HepG2 (cell line): ENCODE results near the gene UBE2G2. TPM values are rescaled to one million over a fixed set of nuclear protein-coding genes. Genes with fewer than 3 reads are reported as not detected.

Source experiments
- ATAC-seq: fragments of 200-7000 bp; cut with Tn5 transposase; 3 replicates; pipeline ENCODE4 v1.9.1; 2020; ENCODE audit warnings: mild to moderate bottlenecking, moderate library complexity
- BruUV-seq: library from RNA; stranded (reverse); fragments of 400-500 nt; replicated peaks from 2 replicates; lab custom pipeline; 2021; lab: Mats Ljungman, UMichigan
- CTCF ChIA-PET: fragments of 300-600 bp; formaldehyde crosslinking; extraction: SDS; loops from one replicate; lab custom pipeline; 2021; ENCODE audit warnings: low total read pairs, inconsistent platforms, low intra/inter-chr PET ratio; lab: Yijun Ruan, JAX
- POLR2A ChIA-PET: fragments of 350-600 bp; sonication (Branson Sonifier 250); formaldehyde crosslinking; loops from one replicate; lab custom pipeline; 2020; ENCODE audit warnings: antibody characterized with exemption, inconsistent platforms; lab: Yijun Ruan, JAX
- DNase-seq: peaks from one replicate; pipeline ENCODE4 v3.0.0-alpha.2; 2015; ENCODE audit warnings: low spot score
- FAIRE-seq: peaks from 3 replicates; lab custom pipeline; 2011; peaks lifted over from hg19 to GRCh38; lab: Jason Lieb, UNC
- H2AFZ ChIP-seq: one replicate; pipeline ENCODE4 v1.6.1; 2011; ENCODE audit warnings: low read length, inconsistent platforms
- H3K27ac ChIP-seq: fragments of 300-600 bp; 3 replicates; pipeline ENCODE4 v1.8.0; 2011; ENCODE audit warnings: mixed run types, mild to moderate bottlenecking, mixed read lengths, low read length, inconsistent platforms; ENCODE audit not compliant: insufficient read depth; ENCODE audit errors: extremely low read length
- H3K27me3 ChIP-seq, 2 experiments: fragments of 200-600 bp in 1 of 2; 2 replicates in 1 of 2; 3 replicates in 1 of 2; pipeline versions ENCODE4 v1.6.0 to v1.8.0; 2011; ENCODE audit warnings: low read length in 2 of 2, mild to moderate bottlenecking in 2 of 2, moderate library complexity in 2 of 2, inconsistent platforms in 1 of 2; ENCODE audit not compliant: insufficient read depth in 2 of 2, control insufficient read depth in 1 of 2
- H3K36me3 ChIP-seq, 2 experiments: fragments of 200-600 bp in 1 of 2; replicated peaks in 1 of 2; 2 replicates in 1 of 2; 3 replicates in 1 of 2; pipeline versions ENCODE4 v1.5.1 to v1.8.0; 2011; ENCODE audit warnings: low read length in 2 of 2, inconsistent platforms in 1 of 2; ENCODE audit not compliant: insufficient read depth in 2 of 2, control insufficient read depth in 1 of 2
- H3K4me1 ChIP-seq: 2 replicates; pipeline ENCODE4 v1.5.1; 2012; ENCODE audit warnings: low read length, inconsistent platforms; ENCODE audit not compliant: insufficient read depth
- H3K4me2 ChIP-seq: 2 replicates; pipeline ENCODE4 v1.6.0; 2011; ENCODE audit warnings: low read depth, low read length, inconsistent platforms
- H3K4me3 ChIP-seq, 3 experiments: fragments of 200-600 bp in 1 of 3; sonication (generic), shearing (Covaris generic) in 1 of 3; replicated peaks in 1 of 3; 2 replicates each; pipeline ENCODE4 v1.5.1; 2011 to 2016; ENCODE audit warnings: low read length in 3 of 3, inconsistent platforms in 2 of 3, low read depth in 2 of 3, mild to moderate bottlenecking in 2 of 3, control low read depth in 1 of 3, mixed read lengths in 1 of 3; ENCODE audit not compliant: insufficient read depth in 1 of 3
- H3K79me2 ChIP-seq: one replicate; pipeline ENCODE4 v1.6.1; 2011; ENCODE audit warnings: low read length, inconsistent platforms; ENCODE audit not compliant: insufficient read depth
- H3K9ac ChIP-seq: 2 replicates; pipeline ENCODE4 v1.6.0; 2011; ENCODE audit warnings: mild to moderate bottlenecking, low read depth, low read length, inconsistent platforms; ENCODE audit not compliant: insufficient read depth
- H3K9me3 ChIP-seq: 2 replicates; pipeline ENCODE4 v1.5.1; 2012; ENCODE audit warnings: mild to moderate bottlenecking, low read length
- H4K20me1 ChIP-seq: 2 replicates; pipeline ENCODE4 v1.6.0; 2011; ENCODE audit warnings: inconsistent platforms, mild to moderate bottlenecking, low read length, moderate library complexity; ENCODE audit not compliant: insufficient read depth
- ARID2 ChIP-seq: sonication (generic); formaldehyde crosslinking; IDR thresholded peaks from 2 replicates; pipeline ENCODE4 v1.8.1; 2022; ENCODE audit warnings: mild to moderate bottlenecking, missing genetic modification reagents, borderline replicate concordance
- CC2D1A ChIP-seq: sonication (generic); formaldehyde crosslinking; IDR thresholded peaks from 2 replicates; pipeline ENCODE4 v1.8.1; 2023; ENCODE audit warnings: mild to moderate bottlenecking, missing genetic modification reagents
- ERF ChIP-seq: IDR thresholded peaks from 2 replicates; pipeline ENCODE4 v1.6.1; 2018; ENCODE audit warnings: missing biosample characterization, missing genetic modification reagents
- HDAC1 ChIP-seq: sonication (generic); formaldehyde crosslinking; IDR thresholded peaks from 2 replicates; pipeline ENCODE4 v1.5.1; 2020; ENCODE audit warnings: mild to moderate bottlenecking, missing genetic modification reagents
- HIVEP1 ChIP-seq: sonication (generic); formaldehyde crosslinking; IDR thresholded peaks from 2 replicates; pipeline ENCODE4 v1.4.0; 2020; ENCODE audit warnings: mild to moderate bottlenecking, missing genetic modification reagents
- JUNB ChIP-seq: sonication (generic); formaldehyde crosslinking; IDR thresholded peaks from 2 replicates; pipeline ENCODE4 v1.8.0; 2022; ENCODE audit warnings: missing genetic modification reagents, mild to moderate bottlenecking, borderline replicate concordance
- MLX ChIP-seq: IDR thresholded peaks from 2 replicates; pipeline ENCODE4 v1.6.1; 2016
- MTERF4 ChIP-seq: sonication (generic); formaldehyde crosslinking; IDR thresholded peaks from 2 replicates; pipeline ENCODE4 v1.8.0; 2023; ENCODE audit warnings: mild to moderate bottlenecking, missing genetic modification reagents
- NCOA1 ChIP-seq: sonication (generic); formaldehyde crosslinking; IDR thresholded peaks from 2 replicates; pipeline ENCODE4 v1.9.0; 2021; ENCODE audit warnings: missing genetic modification reagents
- NFKB2 ChIP-seq: sonication (generic); formaldehyde crosslinking; IDR thresholded peaks from 2 replicates; pipeline ENCODE4 v1.4.0; 2020; ENCODE audit warnings: missing genetic modification reagents, borderline replicate concordance
- NR2F6 ChIP-seq, 2 experiments: IDR thresholded peaks; 2 replicates each; pipeline ENCODE4 v1.6.1; 2016; ENCODE audit warnings: antibody characterized with exemption in 1 of 2, mild to moderate bottlenecking in 1 of 2
- PRMT3 ChIP-seq: sonication (generic); formaldehyde crosslinking; IDR thresholded peaks from 2 replicates; pipeline ENCODE4 v1.8.1; 2022; ENCODE audit warnings: low read depth, mild to moderate bottlenecking, moderate library complexity, missing genetic modification reagents, borderline replicate concordance
- SATB2 ChIP-seq: sonication (generic); formaldehyde crosslinking; IDR thresholded peaks from 2 replicates; pipeline ENCODE4 v1.5.0; 2020; ENCODE audit warnings: missing genetic modification reagents
- SP140L ChIP-seq: sonication (generic); formaldehyde crosslinking; IDR thresholded peaks from 2 replicates; pipeline ENCODE4 v1.4.0; 2020; ENCODE audit warnings: missing genetic modification reagents, borderline replicate concordance
- TCF12 ChIP-seq, 2 experiments: fragments of 450-650 bp in 1 of 2; sonication (generic) in 1 of 2; formaldehyde crosslinking in 1 of 2; IDR thresholded peaks; 2 replicates each; pipeline versions ENCODE4 v1.6.1 to v1.8.0; 2017 to 2022; ENCODE audit warnings: antibody characterized with exemption in 1 of 2, mild to moderate bottlenecking in 1 of 2, missing genetic modification reagents in 1 of 2, moderate library complexity in 1 of 2
- THRA ChIP-seq: sonication (generic); formaldehyde crosslinking; IDR thresholded peaks from 2 replicates; pipeline ENCODE4 v1.4.0; 2020; ENCODE audit warnings: missing genetic modification reagents, borderline replicate concordance
- ZNF616 ChIP-seq: sonication (generic); formaldehyde crosslinking; IDR thresholded peaks from 2 replicates; pipeline ENCODE4 v1.5.0; 2020; ENCODE audit warnings: low read depth, mild to moderate bottlenecking, missing genetic modification reagents
- ZNF776 ChIP-seq: sonication (generic); formaldehyde crosslinking; IDR thresholded peaks from 2 replicates; pipeline ENCODE4 v1.4.0; 2020; ENCODE audit warnings: mild to moderate bottlenecking, missing genetic modification reagents
- WGBS: methylation state at CpG from one replicate; pipeline ENCODE4 v1.1.6; 2017; ENCODE audit warnings: low lambda C conversion rate; 5-methylcytosine and 5-hydroxymethylcytosine counted together
- in situ Hi-C: cut with HindIII; loops from 2 replicates; pipeline ENCODE4 v1.10.0; 2017; ENCODE audit warnings: low pct_unique_long_range_greater_than_20kb; ENCODE audit not compliant: extremely low pct_ligation_motif_present
- intact Hi-C: fragments of 100-400 bp; cut with micrococcal nuclease; formaldehyde crosslinking; loops from one replicate; pipeline ENCODE4 v1.10.0; 2022; ENCODE audit not compliant: unreplicated experiment
- polyA plus RNA-seq, 8 experiments: library from polyadenylated mRNA; depleted of rRNA in 3 of 8; stranded (reverse) in 7 of 8; unstranded in 1 of 8; fragments of >200 nt; fragmentation: Illumina TruSeq in 4 of 8; extraction: Trizol in 4 of 8; gene quantifications; 2 replicates each; pipeline versions ENCODE4 v1.2.1 to v1.2.3, GENCODE V29; 2011 to 2016; ENCODE audit warnings: low read depth in 4 of 8, missing spikeins in 1 of 8, mixed read lengths in 1 of 8; ENCODE audit not compliant: insufficient read depth in 1 of 8
- total RNA-seq, 5 experiments: library from RNA; depleted of rRNA; stranded (reverse); fragments of >200 nt; fragmentation: Illumina TruSeq; extraction: Trizol; gene quantifications; 2 replicates each; pipeline ENCODE4 v1.2.3, GENCODE V29; 2016; ENCODE audit warnings: low read depth in 1 of 5
- TF ChIP-seq, protein P1 (sequence below): sonication (generic); formaldehyde crosslinking; IDR thresholded peaks from 2 replicates; pipeline ENCODE4 v1.9.0; 2022; ENCODE audit warnings: low read depth, missing genetic modification reagents

UBE2G2 gene
- total and polyA plus RNA-seq, 2 of the 13 experiments (the other 11 are each of a cell fraction or from before 2014, with no cell fraction given), result 55.4 to 92.0 TPM

GRCh38 chr21:44820851-44821250 is 19.2 kb upstream of the UBE2G2 start:
- Histone ChIP-seq H3K4me1 (peaks cover 27% of the 10 kb centered on the region), H3K27me3 (no peaks in the 10 kb centered on the region), H3K9ac (no peak overlapping the region), H2AFZ (no peak overlapping the region), H3K9me3 (peaks cover 22% of the 10 kb centered on the region), H3K27ac (no peak overlapping the region), H3K79me2 (peaks cover 12% of the 10 kb centered on the region), H4K20me1 (no peaks in the 10 kb centered on the region), H3K36me3 (no peaks in the 10 kb centered on the region), H3K4me2 (no peak overlapping the region), H3K4me3 (no peak overlapping the region)
- ChIA-PET CTCF (no interaction called here), POLR2A (no interaction called here)
- DNase-seq, result no peak
- no TSS peak for BruUV-seq
- FAIRE-seq, result no peak
- intact Hi-C loops, result no loop called here
- 84% methylated on average over 3 of the region's 3 CpGs for WGBS
- in situ Hi-C loops, result no loop called here
- no peak for TF ChIP-seq MTERF4 (CRISPR knock-in tag)
- TF ChIP-seq SP140L, result no peak
- TF ChIP-seq NFKB2 (CRISPR knock-in tag), result no peak
- no peak for TF ChIP-seq ZNF616 (CRISPR knock-in tag)
- no peak for TF ChIP-seq PRMT3 (CRISPR knock-in tag)
- TF ChIP-seq HIVEP1, result no peak
- TF ChIP-seq TCF12 (IDR thresholded peaks at IDR 0.05), result no peak
- no peak for TF ChIP-seq TCF12 (CRISPR knock-in tag; IDR thresholded peaks at IDR 0.05)
- TF ChIP-seq JUNB (CRISPR knock-in tag), result no peak
- no peak for TF ChIP-seq HDAC1 (CRISPR knock-in tag)
- TF ChIP-seq, protein P1, sequence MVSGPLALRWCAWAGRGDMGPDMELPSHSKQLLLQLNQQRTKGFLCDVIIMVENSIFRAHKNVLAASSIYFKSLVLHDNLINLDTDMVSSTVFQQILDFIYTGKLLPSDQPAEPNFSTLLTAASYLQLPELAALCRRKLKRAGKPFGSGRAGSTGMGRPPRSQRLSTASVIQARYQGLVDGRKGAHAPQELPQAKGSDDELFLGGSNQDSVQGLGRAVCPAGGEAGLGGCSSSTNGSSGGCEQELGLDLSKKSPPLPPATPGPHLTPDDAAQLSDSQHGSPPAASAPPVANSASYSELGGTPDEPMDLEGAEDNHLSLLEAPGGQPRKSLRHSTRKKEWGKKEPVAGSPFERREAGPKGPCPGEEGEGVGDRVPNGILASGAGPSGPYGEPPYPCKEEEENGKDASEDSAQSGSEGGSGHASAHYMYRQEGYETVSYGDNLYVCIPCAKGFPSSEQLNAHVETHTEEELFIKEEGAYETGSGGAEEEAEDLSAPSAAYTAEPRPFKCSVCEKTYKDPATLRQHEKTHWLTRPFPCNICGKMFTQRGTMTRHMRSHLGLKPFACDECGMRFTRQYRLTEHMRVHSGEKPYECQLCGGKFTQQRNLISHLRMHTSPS (CRISPR knock-in tag), result no peak
- TF ChIP-seq MLX (CRISPR knock-in tag), result no peak
- no peak for TF ChIP-seq NR2F6 (IDR thresholded peaks at IDR 0.05)
- TF ChIP-seq NR2F6 (CRISPR knock-in tag; IDR thresholded peaks at IDR 0.05), result no peak
- TF ChIP-seq CC2D1A (CRISPR knock-in tag), result no peak
- TF ChIP-seq NCOA1 (CRISPR knock-in tag), result no peak
- TF ChIP-seq THRA (CRISPR knock-in tag), result no peak
- no peak for TF ChIP-seq ARID2 (CRISPR knock-in tag)
- TF ChIP-seq ERF (CRISPR knock-in tag), result no peak
- TF ChIP-seq ZNF776 (CRISPR knock-in tag), result no peak
- TF ChIP-seq SATB2, result no peak
- no peak for ATAC-seq
